Activated T-helper 2 cell treated with anti-CD3 and anti-CD28 coated beads, Interferon-gamma antibody, Interleukin-2, Interleukin-4, amounts not matched to agents 10 μg/mL and 5 μg/mL and 100 μg/mL, durations not matched to agents 14 hours and 24 hours and 36 hours (primary cell): ENCODE measurements around the gene SLFN13. TPM values are rescaled to one million over a fixed set of nuclear protein-coding genes. Genes with fewer than 3 reads are reported as not detected.

ENCODE experiments used
- total RNA-seq: library from RNA; stranded (reverse); gene quantifications from 2 replicates; pipeline ENCODE4 v1.2.3, GENCODE V29; 2022

The SLFN13 gene
- total RNA-seq, 1 donor from 2014 or later: 41.9 TPM

Other genes starting within 250 kb of the SLFN13 start
- 8.8 and 9.9 TPM in 2 replicates for gene SLFN5, start 205.7 kb downstream of the SLFN13 start, total RNA-seq
- gene SLFN11, start 75.1 kb downstream of the SLFN13 start, total RNA-seq: 112 and 114 TPM in 2 replicates
- 7.5 and 8.8 TPM in 2 replicates for gene SLFN12, start 16.3 kb downstream of the SLFN13 start, total RNA-seq
- 37.8 and 41.9 TPM in 2 replicates for gene SLFN12L, start 88.9 kb upstream of the SLFN13 start, total RNA-seq
- gene SLFN14, start 112.1 kb upstream of the SLFN13 start, total RNA-seq: not detected in 2 replicates
- 4.5 and 4.8 TPM in 2 replicates for gene PEX12, start 129.8 kb upstream of the SLFN13 start, total RNA-seq
- gene AP2B1, start 138.6 kb upstream of the SLFN13 start, total RNA-seq: 177 and 194 TPM in 2 replicates